Measurements from ENCODE around the gene TRIP13.
A peak's percentile ranks its signal among the peaks of the same experiment; 100 is the strongest.
"Not testable (repeated sequence)": the region's sequence is repeated elsewhere in the genome, so short reads cannot be mapped to it uniquely, and the experiment has no call there.

The TRIP13 gene

GRCh38 chr5:908172-908571, 15.5 kb downstream of the TRIP13 start:
- DNase-seq (ENCODE audit: insufficient read length) (no peak), FAIRE-seq (no peak)
- TF ChIP-seq POLR2A (IDR thresholded peaks at IDR 0.05; ENCODE audit: low read depth, low read length) (no peak), TAF1 (IDR thresholded peaks at IDR 0.05; ENCODE audit: borderline replicate concordance, low read depth, low read length) (no peak), POLR2AphosphoS5 (IDR thresholded peaks at IDR 0.05; ENCODE audit: low read depth, low read length) (no peak)

- FAIRE-seq (no peak), DNase-seq (ENCODE audit: insufficient read length) (no peak)
- TF ChIP-seq TAF1 (IDR thresholded peaks at IDR 0.05; ENCODE audit: borderline replicate concordance, low read depth, low read length) (no peak), POLR2AphosphoS5 (IDR thresholded peaks at IDR 0.05; ENCODE audit: low read depth, low read length) (no peak), POLR2A (IDR thresholded peaks at IDR 0.05; ENCODE audit: low read depth, low read length) (no peak)
Observed at GRCh38 chr5:909086-909485, 16.4 kb downstream of the TRIP13 start.

GRCh38 chr5:909994-910768, 17.5 kb downstream of the TRIP13 start:
- FAIRE-seq (no peak), DNase-seq (ENCODE audit: insufficient read length) (no peak)
- TF ChIP-seq POLR2AphosphoS5 (IDR thresholded peaks at IDR 0.05; ENCODE audit: low read depth, low read length) = no peak

GRCh38 chr5:910769-911160, 18.1 kb downstream of the TRIP13 start:
- DNase-seq (ENCODE audit: insufficient read length) (no peak), FAIRE-seq (no peak)
- TF ChIP-seq TAF1 (IDR thresholded peaks at IDR 0.05; ENCODE audit: borderline replicate concordance, low read depth, low read length) (no peak), POLR2A (IDR thresholded peaks at IDR 0.05; ENCODE audit: low read depth, low read length) (no peak), POLR2AphosphoS5 (IDR thresholded peaks at IDR 0.05; ENCODE audit: low read depth, low read length) (no peak)

GRCh38 chr5:911601-912000, 18.9 kb downstream of the TRIP13 start:
- FAIRE-seq (no peak), DNase-seq (ENCODE audit: insufficient read length) (no peak)
- no peak for TF ChIP-seq POLR2A (IDR thresholded peaks at IDR 0.05; ENCODE audit: low read depth, low read length)
- TF ChIP-seq POLR2AphosphoS5 (IDR thresholded peaks at IDR 0.05; ENCODE audit: low read depth, low read length) = no peak
- no peak for TF ChIP-seq TAF1 (IDR thresholded peaks at IDR 0.05; ENCODE audit: borderline replicate concordance, low read depth, low read length)

GRCh38 chr5:912280-913091, 19.8 kb downstream of the TRIP13 start:
- DNase-seq (ENCODE audit: insufficient read length) = no peak
- peak; percentile 24; the same call in 1 of the 2 replicates for TF ChIP-seq POLR2AphosphoS5 (IDR thresholded peaks at IDR 0.05; ENCODE audit: low read depth, low read length)
- TF ChIP-seq TAF1 (IDR thresholded peaks at IDR 0.05; ENCODE audit: borderline replicate concordance, low read depth, low read length) = no peak
- TF ChIP-seq POLR2A (IDR thresholded peaks at IDR 0.05; ENCODE audit: low read depth, low read length) = no peak
- no peak for FAIRE-seq

GRCh38 chr5:914174-914573, 21.5 kb downstream of the TRIP13 start:
- TF ChIP-seq TAF1 (IDR thresholded peaks at IDR 0.05; ENCODE audit: borderline replicate concordance, low read depth, low read length) (no peak), POLR2AphosphoS5 (IDR thresholded peaks at IDR 0.05; ENCODE audit: low read depth, low read length) (no peak), POLR2A (IDR thresholded peaks at IDR 0.05; ENCODE audit: low read depth, low read length) (no peak)
- FAIRE-seq = no peak
- no peak for DNase-seq (ENCODE audit: insufficient read length)

- TF ChIP-seq TAF1 (IDR thresholded peaks at IDR 0.05; ENCODE audit: borderline replicate concordance, low read depth, low read length) (no peak), POLR2A (IDR thresholded peaks at IDR 0.05; ENCODE audit: low read depth, low read length) (no peak), POLR2AphosphoS5 (IDR thresholded peaks at IDR 0.05; ENCODE audit: low read depth, low read length) (no peak)
- no peak for FAIRE-seq
- DNase-seq (ENCODE audit: insufficient read length) = no peak
Observed at GRCh38 chr5:914612-915011, 21.9 kb downstream of the TRIP13 start.

GRCh38 chr5:915346-915745, 22.7 kb downstream of the TRIP13 start:
- not testable (repeated sequence) for DNase-seq (ENCODE audit: insufficient read length); FAIRE-seq

GRCh38 chr5:915946-916345, 23.3 kb downstream of the TRIP13 start:
- TF ChIP-seq POLR2A (IDR thresholded peaks at IDR 0.05; ENCODE audit: low read depth, low read length) (no peak), TAF1 (IDR thresholded peaks at IDR 0.05; ENCODE audit: borderline replicate concordance, low read depth, low read length) (no peak), POLR2AphosphoS5 (IDR thresholded peaks at IDR 0.05; ENCODE audit: low read depth, low read length) (no peak)
- DNase-seq (ENCODE audit: insufficient read length) (no peak), FAIRE-seq (no peak)

- no peak for FAIRE-seq
- no peak for DNase-seq (ENCODE audit: insufficient read length)
- TF ChIP-seq TAF1 (IDR thresholded peaks at IDR 0.05; ENCODE audit: borderline replicate concordance, low read depth, low read length) = no peak
- no peak for TF ChIP-seq POLR2AphosphoS5 (IDR thresholded peaks at IDR 0.05; ENCODE audit: low read depth, low read length)
- TF ChIP-seq POLR2A (IDR thresholded peaks at IDR 0.05; ENCODE audit: low read depth, low read length) = no peak
Observed at GRCh38 chr5:916441-917293, 24.0 kb downstream of the TRIP13 start.

- DNase-seq (ENCODE audit: insufficient read length); FAIRE-seq: not testable (repeated sequence)
Observed at GRCh38 chr5:918717-919116, 26.0 kb downstream of the TRIP13 start.
